Measurements from ENCODE around the gene ARVCF.

ARVCF gene

DNA sequence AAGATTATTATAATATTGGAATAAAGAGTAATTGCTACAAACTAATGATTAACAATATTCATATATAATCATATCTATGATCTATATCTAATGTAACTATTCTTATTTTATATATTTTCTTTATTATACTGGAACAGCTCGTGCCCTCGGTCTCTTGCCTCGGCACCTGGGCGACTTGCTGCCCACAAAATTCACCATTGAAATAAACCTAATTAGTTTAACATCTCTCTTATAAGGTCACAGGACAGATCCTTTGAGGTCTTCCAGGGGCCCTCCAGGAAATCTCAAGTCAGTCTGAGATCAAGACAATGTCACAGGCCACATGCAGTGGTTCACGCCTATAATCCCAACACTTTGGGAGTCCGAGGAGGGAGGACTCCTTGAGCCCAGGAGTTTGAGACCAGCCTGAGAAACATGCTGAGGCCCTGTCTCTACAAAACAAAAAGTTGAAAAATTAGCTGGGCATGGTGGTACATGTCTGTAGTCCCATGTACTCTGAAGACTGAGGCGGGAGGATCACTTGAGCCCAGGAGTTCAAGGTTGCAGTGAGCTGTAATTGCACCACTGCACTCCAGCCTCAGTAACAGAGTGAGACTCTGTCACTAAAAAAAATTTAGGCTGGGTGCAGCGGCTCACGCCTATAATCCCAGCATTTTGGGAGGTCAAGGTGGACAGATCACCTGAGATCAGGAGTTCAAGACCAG, 68.4 kb downstream of the ARVCF start:
- CTCF ChIA-PET: interaction anchor here (0.6 to 2.8 kb wide), 27 partner anchors 9 to 244 kb away, joined by 3 to 33 read pairs (median 4); partner anchors contain the start of gene GP1BB
- no peak overlapping the region for H3K4me3 ChIP-seq (ENCODE audit: low read depth, low read length)
- POLR2A ChIA-PET: interaction anchor here (0.9 to 1.8 kb wide), 3 partner anchors 9 to 224 kb away, joined by 3 to 5 read pairs (median 3); partner anchors contain the start of genes GNB1L and RTL10
- peaks cover 0 to 4% of the 10 kb centered on the region in 2 experiments; a peak in 2 of 3 replicates for H3K36me3 ChIP-seq (ENCODE audit: control insufficient read depth in 2 of 2, insufficient read depth in 1 of 2, low read length in 2 of 2)
- no peak overlapping the region for H3K27ac ChIP-seq (ENCODE audit: extremely low read depth, low read depth, low read length)
- H3K9me3 ChIP-seq (ENCODE audit: control insufficient read depth, insufficient read depth, low read depth, low read length): no peaks in the 10 kb centered on the region
- no peaks in the 10 kb centered on the region; the same call in 1 of the 2 replicates for H3K4me1 ChIP-seq (ENCODE audit: control insufficient read depth, insufficient read depth, low read length)
- TF ChIP-seq ZNF792 (tag by site-specific recombination; IDR thresholded peaks at IDR 0.05) (no peak), ZNF140 (tag by site-specific recombination; IDR thresholded peaks at IDR 0.05) (0 out of 2 replicates have a peak, but pooled peaks have one; percentile 34)

DNA sequence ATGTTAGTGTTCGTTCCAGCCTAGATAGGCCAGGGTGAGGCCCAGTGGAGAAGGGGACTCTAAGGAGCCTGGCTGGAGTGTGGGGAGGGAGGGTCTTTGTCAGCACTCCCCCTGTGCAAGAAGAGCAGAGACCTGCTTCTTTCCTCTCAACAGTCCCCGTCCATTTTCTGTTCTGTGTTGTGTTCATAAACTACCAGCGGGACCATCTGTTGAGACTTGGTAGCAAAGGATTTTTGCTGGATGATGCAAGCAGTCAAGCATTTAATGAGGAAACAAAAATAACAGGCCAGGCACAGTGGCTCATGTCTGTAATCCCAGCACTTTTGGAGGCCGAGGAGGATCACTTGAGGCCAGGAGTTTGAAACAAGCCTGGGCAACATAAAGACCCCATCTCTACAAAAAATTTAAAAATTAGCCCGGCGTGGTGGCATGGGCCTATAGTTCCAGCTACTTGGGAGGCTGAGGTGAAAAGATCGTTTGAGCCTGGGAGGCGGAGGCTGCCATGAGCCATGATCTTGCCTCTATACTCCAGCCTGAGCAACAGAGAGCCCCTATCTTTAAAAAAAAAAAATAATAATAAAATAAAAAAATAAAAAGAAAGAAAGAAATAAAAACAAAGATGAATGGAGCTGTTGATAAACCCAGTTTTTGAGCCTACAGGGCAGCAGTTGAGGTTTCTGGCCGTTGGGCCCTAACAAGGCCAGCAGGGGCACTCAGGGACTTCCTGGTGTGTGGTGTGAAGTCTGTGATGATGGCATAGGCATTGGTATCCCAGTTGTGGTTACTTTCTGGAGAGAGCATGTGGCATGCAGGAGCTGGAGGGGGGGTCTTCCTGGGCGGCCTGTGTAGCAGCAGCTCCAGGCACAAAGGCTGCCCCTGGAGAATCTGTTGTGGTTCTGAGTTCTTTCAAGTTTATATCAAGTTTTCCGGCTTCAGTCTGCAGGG, 73.3 kb downstream of the ARVCF start:
- H3K9me3 ChIP-seq (ENCODE audit: control insufficient read depth, insufficient read depth, low read depth, low read length): no peaks in the 10 kb centered on the region
- peak overlapping the region; percentile 81 for H3K27ac ChIP-seq (ENCODE audit: extremely low read depth, low read depth, low read length)
- H3K36me3 ChIP-seq (ENCODE audit: control insufficient read depth in 2 of 2, insufficient read depth in 1 of 2, low read length in 2 of 2): peaks cover 0 to 3% of the 10 kb centered on the region in 2 experiments; a peak in 2 of 3 replicates
- ChIA-PET CTCF (interaction anchor here (0.5 to 4.5 kb wide), 6 partner anchors 10 to 262 kb away, joined by 3 to 33 read pairs (median 6); no protein-coding TSS in a partner anchor), POLR2A (interaction anchor here (0.7 to 1.3 kb wide), 5 partner anchors 11 to 219 kb away, joined by 3 to 9 read pairs (median 3); no protein-coding TSS in a partner anchor)
- peaks cover 4% of the 10 kb centered on the region; the same call in 1 of the 2 replicates for H3K4me1 ChIP-seq (ENCODE audit: control insufficient read depth, insufficient read depth, low read length)
- peak overlapping the region; percentile 79 for H3K4me3 ChIP-seq (ENCODE audit: low read depth, low read length)
- TF ChIP-seq ZSCAN23 (tag by site-specific recombination; IDR thresholded peaks at IDR 0.05): peak; percentile 29; the same call in 1 of the 2 replicates
- no peak for TF ChIP-seq ZNF530 (tag by site-specific recombination; IDR thresholded peaks at IDR 0.05; ENCODE audit: low read depth)
- TF ChIP-seq ZNF19 (tag by site-specific recombination; IDR thresholded peaks at IDR 0.05; ENCODE audit: low read depth): no peak
- 0 out of 2 replicates have a peak, but pooled peaks have one; percentile 73 for TF ChIP-seq ZBTB17 (tag by site-specific recombination; IDR thresholded peaks at IDR 0.05)
- TF ChIP-seq, protein P1, sequence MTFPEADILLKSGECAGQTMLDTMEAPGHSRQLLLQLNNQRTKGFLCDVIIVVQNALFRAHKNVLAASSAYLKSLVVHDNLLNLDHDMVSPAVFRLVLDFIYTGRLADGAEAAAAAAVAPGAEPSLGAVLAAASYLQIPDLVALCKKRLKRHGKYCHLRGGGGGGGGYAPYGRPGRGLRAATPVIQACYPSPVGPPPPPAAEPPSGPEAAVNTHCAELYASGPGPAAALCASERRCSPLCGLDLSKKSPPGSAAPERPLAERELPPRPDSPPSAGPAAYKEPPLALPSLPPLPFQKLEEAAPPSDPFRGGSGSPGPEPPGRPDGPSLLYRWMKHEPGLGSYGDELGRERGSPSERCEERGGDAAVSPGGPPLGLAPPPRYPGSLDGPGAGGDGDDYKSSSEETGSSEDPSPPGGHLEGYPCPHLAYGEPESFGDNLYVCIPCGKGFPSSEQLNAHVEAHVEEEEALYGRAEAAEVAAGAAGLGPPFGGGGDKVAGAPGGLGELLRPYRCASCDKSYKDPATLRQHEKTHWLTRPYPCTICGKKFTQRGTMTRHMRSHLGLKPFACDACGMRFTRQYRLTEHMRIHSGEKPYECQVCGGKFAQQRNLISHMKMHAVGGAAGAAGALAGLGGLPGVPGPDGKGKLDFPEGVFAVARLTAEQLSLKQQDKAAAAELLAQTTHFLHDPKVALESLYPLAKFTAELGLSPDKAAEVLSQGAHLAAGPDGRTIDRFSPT (tag by site-specific recombination; IDR thresholded peaks at IDR 0.05): no peak
- TF ChIP-seq, protein P2, sequence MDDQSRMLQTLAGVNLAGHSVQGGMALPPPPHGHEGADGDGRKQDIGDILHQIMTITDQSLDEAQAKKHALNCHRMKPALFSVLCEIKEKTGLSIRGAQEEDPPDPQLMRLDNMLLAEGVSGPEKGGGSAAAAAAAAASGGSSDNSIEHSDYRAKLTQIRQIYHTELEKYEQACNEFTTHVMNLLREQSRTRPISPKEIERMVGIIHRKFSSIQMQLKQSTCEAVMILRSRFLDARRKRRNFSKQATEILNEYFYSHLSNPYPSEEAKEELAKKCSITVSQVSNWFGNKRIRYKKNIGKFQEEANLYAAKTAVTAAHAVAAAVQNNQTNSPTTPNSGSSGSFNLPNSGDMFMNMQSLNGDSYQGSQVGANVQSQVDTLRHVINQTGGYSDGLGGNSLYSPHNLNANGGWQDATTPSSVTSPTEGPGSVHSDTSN (CRISPR knock-in tag; IDR thresholded peaks at IDR 0.05): no peak
- TF ChIP-seq, protein P3, sequence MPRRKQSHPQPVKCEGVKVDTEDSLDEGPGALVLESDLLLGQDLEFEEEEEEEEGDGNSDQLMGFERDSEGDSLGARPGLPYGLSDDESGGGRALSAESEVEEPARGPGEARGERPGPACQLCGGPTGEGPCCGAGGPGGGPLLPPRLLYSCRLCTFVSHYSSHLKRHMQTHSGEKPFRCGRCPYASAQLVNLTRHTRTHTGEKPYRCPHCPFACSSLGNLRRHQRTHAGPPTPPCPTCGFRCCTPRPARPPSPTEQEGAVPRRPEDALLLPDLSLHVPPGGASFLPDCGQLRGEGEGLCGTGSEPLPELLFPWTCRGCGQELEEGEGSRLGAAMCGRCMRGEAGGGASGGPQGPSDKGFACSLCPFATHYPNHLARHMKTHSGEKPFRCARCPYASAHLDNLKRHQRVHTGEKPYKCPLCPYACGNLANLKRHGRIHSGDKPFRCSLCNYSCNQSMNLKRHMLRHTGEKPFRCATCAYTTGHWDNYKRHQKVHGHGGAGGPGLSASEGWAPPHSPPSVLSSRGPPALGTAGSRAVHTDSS (tag by site-specific recombination; IDR thresholded peaks at IDR 0.05): no peak
- TF ChIP-seq ZNF561 (tag by site-specific recombination; IDR thresholded peaks at IDR 0.05; ENCODE audit: borderline replicate concordance): no peak
- TF ChIP-seq YY1 (tag by site-specific recombination; IDR thresholded peaks at IDR 0.05): no peak
- TF ChIP-seq, protein P4, sequence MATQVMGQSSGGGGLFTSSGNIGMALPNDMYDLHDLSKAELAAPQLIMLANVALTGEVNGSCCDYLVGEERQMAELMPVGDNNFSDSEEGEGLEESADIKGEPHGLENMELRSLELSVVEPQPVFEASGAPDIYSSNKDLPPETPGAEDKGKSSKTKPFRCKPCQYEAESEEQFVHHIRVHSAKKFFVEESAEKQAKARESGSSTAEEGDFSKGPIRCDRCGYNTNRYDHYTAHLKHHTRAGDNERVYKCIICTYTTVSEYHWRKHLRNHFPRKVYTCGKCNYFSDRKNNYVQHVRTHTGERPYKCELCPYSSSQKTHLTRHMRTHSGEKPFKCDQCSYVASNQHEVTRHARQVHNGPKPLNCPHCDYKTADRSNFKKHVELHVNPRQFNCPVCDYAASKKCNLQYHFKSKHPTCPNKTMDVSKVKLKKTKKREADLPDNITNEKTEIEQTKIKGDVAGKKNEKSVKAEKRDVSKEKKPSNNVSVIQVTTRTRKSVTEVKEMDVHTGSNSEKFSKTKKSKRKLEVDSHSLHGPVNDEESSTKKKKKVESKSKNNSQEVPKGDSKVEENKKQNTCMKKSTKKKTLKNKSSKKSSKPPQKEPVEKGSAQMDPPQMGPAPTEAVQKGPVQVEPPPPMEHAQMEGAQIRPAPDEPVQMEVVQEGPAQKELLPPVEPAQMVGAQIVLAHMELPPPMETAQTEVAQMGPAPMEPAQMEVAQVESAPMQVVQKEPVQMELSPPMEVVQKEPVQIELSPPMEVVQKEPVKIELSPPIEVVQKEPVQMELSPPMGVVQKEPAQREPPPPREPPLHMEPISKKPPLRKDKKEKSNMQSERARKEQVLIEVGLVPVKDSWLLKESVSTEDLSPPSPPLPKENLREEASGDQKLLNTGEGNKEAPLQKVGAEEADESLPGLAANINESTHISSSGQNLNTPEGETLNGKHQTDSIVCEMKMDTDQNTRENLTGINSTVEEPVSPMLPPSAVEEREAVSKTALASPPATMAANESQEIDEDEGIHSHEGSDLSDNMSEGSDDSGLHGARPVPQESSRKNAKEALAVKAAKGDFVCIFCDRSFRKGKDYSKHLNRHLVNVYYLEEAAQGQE (tag by site-specific recombination; IDR thresholded peaks at IDR 0.05): no peak
- TF ChIP-seq, protein P5, sequence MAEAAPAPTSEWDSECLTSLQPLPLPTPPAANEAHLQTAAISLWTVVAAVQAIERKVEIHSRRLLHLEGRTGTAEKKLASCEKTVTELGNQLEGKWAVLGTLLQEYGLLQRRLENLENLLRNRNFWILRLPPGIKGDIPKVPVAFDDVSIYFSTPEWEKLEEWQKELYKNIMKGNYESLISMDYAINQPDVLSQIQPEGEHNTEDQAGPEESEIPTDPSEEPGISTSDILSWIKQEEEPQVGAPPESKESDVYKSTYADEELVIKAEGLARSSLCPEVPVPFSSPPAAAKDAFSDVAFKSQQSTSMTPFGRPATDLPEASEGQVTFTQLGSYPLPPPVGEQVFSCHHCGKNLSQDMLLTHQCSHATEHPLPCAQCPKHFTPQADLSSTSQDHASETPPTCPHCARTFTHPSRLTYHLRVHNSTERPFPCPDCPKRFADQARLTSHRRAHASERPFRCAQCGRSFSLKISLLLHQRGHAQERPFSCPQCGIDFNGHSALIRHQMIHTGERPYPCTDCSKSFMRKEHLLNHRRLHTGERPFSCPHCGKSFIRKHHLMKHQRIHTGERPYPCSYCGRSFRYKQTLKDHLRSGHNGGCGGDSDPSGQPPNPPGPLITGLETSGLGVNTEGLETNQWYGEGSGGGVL (tag by site-specific recombination; IDR thresholded peaks at IDR 0.05): no peak
- TF ChIP-seq ZNF558 (tag by site-specific recombination; IDR thresholded peaks at IDR 0.05): 0 out of 2 replicates have a peak, but pooled peaks have one; percentile 30
- peak; percentile 68; the same call in 1 of the 2 replicates for TF ChIP-seq ZEB2 (tag by site-specific recombination; IDR thresholded peaks at IDR 0.05)
- TF ChIP-seq ZNF626 (tag by site-specific recombination; IDR thresholded peaks at IDR 0.05): no peak
- TF ChIP-seq ZNF10 (tag by site-specific recombination; IDR thresholded peaks at IDR 0.05): no peak
- no peak for TF ChIP-seq ZNF768 (tag by site-specific recombination; IDR thresholded peaks at IDR 0.05)
- peak; percentile 64; the same call in 1 of the 2 replicates for TF ChIP-seq ZNF24 (tag by site-specific recombination; IDR thresholded peaks at IDR 0.05)
- TF ChIP-seq ZNF350 (tag by site-specific recombination; IDR thresholded peaks at IDR 0.05): no peak
